Endothelial cell of umbilical vein (primary cell): ENCODE data around the gene CLSTN2.

Source experiments
- CTCF ChIP-seq, 2 donors: IDR thresholded peaks; 1 replicate in 1 of 2; 2 replicates in 1 of 2; pipeline ENCODE4 v1.5.1; 2011; ENCODE audit warnings: low read length in 2 of 2, mild to moderate bottlenecking in 2 of 2, moderate library complexity in 2 of 2, control low read depth in 1 of 2, inconsistent platforms in 1 of 2, low read depth in 1 of 2; ENCODE audit not compliant: insufficient read depth in 1 of 2; ENCODE audit errors: extremely low read depth in 1 of 2
- EZH2 ChIP-seq: IDR thresholded peaks from 2 replicates; pipeline ENCODE4 v1.6.1; 2012; ENCODE audit warnings: borderline replicate concordance, low read depth, mild to moderate bottlenecking, moderate library complexity, low read length, inconsistent platforms; ENCODE audit not compliant: severe bottlenecking
- FOS ChIP-seq: IDR thresholded peaks from 2 replicates; pipeline ENCODE4 v1.6.1; 2011; ENCODE audit warnings: mild to moderate bottlenecking, low read length, moderate library complexity, borderline replicate concordance; ENCODE audit not compliant: insufficient read depth
- JUN ChIP-seq: IDR thresholded peaks from 2 replicates; pipeline ENCODE4 v1.6.1; 2011; ENCODE audit warnings: borderline replicate concordance, low read depth; ENCODE audit not compliant: insufficient read length, insufficient read depth
- MAX ChIP-seq: IDR thresholded peaks from 2 replicates; pipeline ENCODE4 v1.6.1; 2011; ENCODE audit not compliant: insufficient read depth, insufficient read length
- POLR2A ChIP-seq: IDR thresholded peaks from 2 replicates; pipeline ENCODE4 v1.6.1; 2012; ENCODE audit warnings: low read depth, mild to moderate bottlenecking, control low read depth, low read length
- POLR2AphosphoS5 ChIP-seq: IDR thresholded peaks from 2 replicates; pipeline ENCODE4 v1.6.1; 2012; ENCODE audit warnings: low read depth, mild to moderate bottlenecking, control low read depth, low read length, moderate library complexity; ENCODE audit not compliant: insufficient read depth

- no peak for TF ChIP-seq CTCF (IDR thresholded peaks at IDR 0.05; ENCODE audit: extremely low read depth in 1 of 2, insufficient read depth in 1 of 2, low read depth in 1 of 2, low read length in 2 of 2)
- no peak for TF ChIP-seq POLR2A
- TF ChIP-seq EZH2 = no peak
- TF ChIP-seq POLR2AphosphoS5 = no peak
- no peak for TF ChIP-seq FOS
- TF ChIP-seq JUN = no peak
- TF ChIP-seq MAX = no peak
These were observed 35.5 kb downstream of the CLSTN2 start for GRCh38 chr3:139970526-139970925.
